Germinal center (tissue), 1 donor: ENCODE data around the gene EPB41L4A.
A peak's percentile ranks its signal among the peaks of the same experiment; 100 is the strongest.

ENCODE experiments used
- DNase-seq: peaks from one replicate; pipeline ENCODE4 v3.0.0; 2012; ENCODE audit warnings: mixed read lengths, low spot score

The EPB41L4A gene

DNA sequence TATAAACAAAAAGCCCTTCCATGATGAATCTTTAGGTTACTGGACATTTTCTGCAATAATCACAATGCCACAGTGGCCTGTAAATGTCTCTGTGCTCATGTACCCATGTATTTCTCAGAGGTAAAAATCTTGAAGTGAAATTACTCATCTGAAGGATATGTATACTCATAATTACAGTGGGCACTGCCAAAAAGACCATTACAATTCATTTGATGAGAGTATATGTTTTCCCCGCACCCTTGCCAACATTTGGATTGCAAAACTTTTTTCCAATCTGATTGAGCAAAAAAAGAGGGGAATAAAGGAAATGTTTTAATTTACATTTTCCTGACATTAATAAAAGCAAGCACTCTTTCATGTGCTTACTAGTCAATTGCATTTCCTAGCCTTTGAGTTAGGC lies 110.5 kb downstream of the EPB41L4A start:
- DNase-seq, result no peak

DNA sequence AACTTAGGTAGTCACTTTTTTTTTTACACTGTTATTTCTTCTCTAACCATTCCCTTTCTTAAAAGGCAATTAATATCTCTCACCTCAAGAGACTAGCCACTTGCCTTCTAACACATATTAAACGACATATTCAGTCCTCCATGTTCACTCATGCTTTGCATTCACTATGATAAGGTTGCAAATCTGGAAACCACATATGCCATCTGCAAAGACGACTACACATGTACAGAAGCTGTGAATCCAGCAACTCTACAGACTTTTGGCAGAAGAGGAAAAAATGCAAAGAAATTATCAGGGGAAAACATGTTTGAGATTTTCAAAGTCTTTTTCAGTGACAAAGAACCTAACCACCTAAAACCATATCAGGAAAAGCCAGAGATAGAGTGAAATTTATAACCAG lies 112.1 kb downstream of the EPB41L4A start:
- DNase-seq, result no peak

- DNase-seq, result no peak
These were observed 114.3 kb downstream of the EPB41L4A start for GRCh38 chr5:112304743-112305142.

DNA sequence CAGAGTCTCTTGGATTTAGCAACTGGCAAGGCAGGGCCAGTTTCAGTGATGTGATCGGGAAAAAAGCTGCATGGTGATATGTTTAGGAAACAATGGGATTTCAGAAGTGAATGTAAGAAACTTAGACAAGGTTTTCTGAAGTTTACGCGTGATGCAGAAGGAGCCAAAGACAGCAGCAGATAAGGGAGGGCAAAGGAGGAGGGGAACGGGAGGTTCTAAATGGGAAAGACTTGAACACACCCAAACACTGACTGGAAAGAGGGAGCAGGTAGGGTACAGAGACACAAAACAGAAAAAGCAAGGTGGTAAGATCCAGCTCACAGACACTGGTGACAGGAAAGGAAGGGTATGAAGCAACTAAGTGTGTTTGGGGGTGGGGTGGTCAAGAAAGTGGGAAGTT lies 115.4 kb downstream of the EPB41L4A start:
- DNase-seq, result no peak

- DNase-seq, result no peak
These were observed 125.0 kb downstream of the EPB41L4A start for GRCh38 chr5:112294126-112294525.

GRCh38 chr5:112293587-112293986 lies 125.5 kb downstream of the EPB41L4A start:
- no peak for DNase-seq

DNA sequence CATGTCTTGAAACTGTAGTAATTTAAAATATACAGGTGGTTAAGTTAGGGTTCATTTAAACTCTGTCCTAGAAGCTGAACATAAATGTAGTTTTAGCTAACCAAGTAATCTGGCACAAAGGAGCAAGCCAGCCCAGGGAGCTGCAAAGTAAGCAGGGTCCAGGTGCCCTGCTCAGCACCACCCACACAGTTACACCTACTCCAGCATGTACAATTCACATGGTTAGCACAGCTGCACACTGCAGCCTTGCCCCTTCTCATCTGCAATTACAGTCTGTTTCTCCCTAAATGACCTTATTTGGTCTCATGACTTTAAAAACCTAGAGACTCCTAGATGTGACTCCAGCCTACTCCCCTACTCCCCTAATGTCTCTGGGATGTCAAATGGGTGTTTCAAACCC lies 128.4 kb downstream of the EPB41L4A start:
- no peak for DNase-seq

DNA sequence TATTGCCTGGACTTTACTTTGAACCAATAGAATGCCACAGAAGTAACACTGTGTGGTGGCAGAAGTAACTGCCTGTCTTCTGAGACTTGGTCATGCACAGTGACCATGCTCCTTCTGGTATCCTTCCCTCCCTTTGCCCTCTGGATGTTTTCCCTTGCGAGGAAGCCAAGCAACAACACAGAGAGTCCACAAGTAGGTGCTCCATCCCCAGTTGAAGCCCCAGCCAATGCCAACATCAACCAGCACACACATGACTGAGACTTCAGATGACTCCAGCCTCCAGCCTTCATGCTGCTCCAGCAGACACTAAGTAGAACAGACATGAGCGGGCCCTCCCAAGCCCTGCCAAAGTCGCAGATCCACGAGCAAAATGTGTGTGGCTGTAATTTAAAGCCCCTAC lies 129.6 kb downstream of the EPB41L4A start:
- DNase-seq, result no peak

DNA sequence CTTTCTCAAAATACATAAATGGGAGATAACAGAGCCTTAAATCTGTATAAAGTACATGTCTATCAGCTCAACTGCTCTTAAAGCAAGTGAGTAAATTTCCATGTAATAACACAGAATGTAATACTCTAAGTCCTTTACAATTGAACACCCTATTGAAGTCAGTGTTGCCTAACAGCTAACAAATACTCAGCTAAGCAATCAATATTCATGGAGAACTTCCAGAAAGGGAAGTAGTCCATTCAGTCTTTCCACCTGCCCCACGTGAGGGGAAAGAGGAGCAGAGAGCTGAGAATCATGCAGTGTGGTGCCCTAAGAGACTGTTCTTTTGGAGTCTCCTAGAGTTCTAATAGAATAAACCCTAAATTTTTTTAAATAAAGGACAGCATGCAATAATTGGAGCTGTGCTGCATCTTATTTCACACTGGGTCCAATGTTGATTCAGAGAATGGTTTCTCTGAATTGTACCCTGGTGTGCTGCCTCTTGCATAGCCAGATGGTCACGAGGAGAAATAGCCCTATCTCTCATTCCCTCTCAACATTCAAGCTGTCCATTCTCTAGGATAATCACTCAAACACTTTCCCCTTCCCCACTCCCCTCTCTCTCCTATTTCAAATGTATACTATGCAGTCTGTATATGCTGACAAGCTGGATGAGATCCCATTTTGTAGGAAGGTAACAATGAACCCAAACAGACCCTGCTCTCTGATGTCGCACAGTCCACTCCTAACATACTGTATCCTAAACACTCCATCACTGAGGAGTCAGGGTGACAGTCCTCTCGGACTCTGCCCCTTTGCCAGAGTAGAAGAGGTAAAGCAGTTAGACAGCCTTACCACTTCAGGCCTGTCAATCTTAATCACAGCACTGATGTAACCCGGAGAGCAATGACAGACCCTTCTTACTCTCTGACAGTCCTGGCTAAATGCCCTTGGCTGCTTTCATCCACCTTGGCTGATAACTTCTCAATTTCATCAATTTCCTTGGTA lies 134.8 kb downstream of the EPB41L4A start:
- DNase-seq, result no peak

DNA sequence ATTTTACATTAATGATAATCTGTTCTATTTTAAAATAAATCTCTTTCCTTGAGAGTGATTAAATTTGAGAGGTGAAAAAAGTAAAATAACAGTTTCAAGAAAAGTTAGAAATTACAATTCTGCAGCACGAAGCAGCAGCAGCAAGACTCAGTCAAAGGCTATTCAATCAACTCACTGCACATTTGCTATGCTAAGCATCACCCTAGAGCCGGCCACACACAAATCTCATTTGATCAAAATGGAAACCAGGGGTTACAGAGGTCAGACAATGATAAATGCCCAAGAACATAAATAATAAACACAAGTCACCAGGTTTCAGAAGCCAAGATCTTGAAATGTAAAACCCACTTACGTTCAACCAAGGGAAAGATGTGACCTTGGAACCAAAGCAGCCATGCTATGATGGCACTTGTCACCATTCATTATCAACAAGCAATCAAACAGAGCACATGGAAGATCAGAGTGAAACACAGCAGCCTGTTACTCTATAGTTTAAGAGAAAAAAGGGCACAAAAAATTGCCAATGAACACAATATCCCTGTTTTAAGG lies 136.0 kb downstream of the EPB41L4A start:
- DNase-seq, result no peak

DNA sequence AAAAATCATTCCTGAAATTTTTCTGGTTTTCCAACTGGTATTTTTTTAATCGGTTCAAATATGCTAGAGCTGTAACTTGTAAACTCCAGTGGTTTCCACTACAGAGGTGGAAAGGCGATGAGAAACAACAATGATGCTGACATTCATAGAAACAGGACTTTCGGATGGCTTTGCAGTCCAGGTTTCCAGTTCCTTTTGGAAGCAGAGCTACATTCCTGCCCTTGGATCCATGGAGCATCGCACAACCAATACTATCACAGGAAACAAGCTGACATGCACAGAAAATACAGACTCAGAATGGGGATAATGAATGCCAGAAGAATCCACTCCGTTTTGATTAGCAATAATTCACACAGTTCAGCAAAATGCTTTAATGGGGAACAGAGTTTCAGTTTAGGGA lies 140.0 kb downstream of the EPB41L4A start:
- DNase-seq, result no peak

- DNase-seq, result peak; percentile 48
These were observed 142.1 kb downstream of the EPB41L4A start for GRCh38 chr5:112276991-112277390.

- peak; percentile 21 for DNase-seq
These were observed 143.4 kb downstream of the EPB41L4A start for GRCh38 chr5:112275671-112276070.

- DNase-seq, result no peak
These were observed 148.5 kb downstream of the EPB41L4A start for GRCh38 chr5:112270299-112271293.

DNA sequence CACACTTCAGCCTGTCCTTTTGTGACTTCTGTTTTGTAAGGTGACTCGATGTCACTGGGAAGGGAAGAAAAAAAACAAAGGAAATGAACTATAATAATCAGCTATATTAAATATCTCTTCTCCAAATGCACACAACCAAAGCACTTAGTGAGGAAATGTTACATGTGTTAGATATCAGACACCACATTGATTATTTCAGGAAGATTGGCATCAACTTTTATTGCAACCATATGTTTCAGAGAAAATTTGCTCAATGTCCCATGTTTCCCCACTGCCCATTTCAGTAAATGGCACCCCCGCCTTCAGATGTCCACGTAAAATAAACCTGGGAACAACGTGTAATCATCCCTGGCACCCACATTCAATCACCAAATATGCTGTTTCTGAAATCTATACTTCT lies 151.8 kb downstream of the EPB41L4A start:
- no peak for DNase-seq

DNA sequence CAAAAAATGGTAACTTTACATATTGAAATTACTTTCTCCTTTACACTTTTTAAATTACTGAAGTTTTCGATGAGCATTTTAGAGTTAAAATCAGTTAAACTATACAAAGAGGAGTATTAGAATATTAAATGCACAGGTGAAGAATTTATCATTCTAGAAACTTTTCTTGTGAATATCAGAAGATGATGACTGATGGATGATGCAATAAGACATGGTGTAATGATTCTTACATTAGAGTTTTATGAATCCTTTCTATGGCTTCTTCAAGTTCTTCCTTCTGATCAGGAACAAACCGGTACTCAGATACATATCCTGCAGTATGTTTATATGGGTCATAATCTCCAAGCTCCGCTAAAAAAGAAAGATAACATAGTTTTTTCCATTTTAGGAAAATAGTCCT lies 154.4 kb downstream of the EPB41L4A start:
- DNase-seq, result no peak

DNA sequence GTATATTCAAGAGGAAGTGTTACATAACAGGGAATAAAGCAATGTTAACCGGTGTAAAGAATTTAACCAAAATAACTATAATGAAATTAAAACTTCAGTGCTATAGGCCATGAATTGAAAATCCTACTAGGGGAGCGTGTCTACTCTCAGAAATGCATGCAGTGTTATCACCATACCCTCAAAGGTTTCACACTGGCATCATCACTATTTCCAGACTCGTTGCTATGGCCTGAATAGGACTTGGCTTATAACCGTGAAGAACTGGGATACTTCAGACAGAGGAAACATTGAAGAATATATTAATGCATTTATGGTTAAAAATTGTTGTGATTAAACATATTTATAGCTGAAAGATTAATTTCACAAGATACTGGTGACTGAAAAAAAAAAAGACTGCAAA lies 154.9 kb downstream of the EPB41L4A start:
- DNase-seq, result no peak

DNA sequence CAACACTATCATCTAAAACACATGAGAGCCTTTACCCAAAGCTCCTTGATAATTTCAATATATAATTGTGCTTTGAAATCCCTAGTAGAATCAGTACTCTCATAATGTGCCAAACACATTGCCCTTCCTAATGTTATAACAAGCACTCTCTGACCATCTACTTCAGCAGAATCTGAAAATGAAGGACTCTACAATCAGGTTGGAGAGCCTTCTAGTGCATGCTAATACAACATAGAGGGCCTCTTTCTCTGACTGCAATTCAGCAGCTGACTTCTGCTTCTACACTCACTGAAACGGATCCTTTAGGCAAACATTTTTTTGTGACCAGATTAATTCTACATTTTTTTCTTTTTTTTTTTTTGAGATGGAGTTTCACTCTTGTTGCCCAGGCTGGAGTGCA lies 155.6 kb downstream of the EPB41L4A start:
- DNase-seq, result no peak

- DNase-seq, result no peak
These were observed 160.5 kb downstream of the EPB41L4A start for GRCh38 chr5:112258571-112258970.

- DNase-seq, result no peak
These were observed 161.1 kb downstream of the EPB41L4A start for GRCh38 chr5:112257976-112258375.

GRCh38 chr5:112257005-112257404 lies 162.1 kb downstream of the EPB41L4A start:
- no peak for DNase-seq

GRCh38 chr5:112254303-112254702 lies 164.8 kb downstream of the EPB41L4A start:
- no peak for DNase-seq
